ENCODE results near the gene REM2.

Gene REM2, protein sequence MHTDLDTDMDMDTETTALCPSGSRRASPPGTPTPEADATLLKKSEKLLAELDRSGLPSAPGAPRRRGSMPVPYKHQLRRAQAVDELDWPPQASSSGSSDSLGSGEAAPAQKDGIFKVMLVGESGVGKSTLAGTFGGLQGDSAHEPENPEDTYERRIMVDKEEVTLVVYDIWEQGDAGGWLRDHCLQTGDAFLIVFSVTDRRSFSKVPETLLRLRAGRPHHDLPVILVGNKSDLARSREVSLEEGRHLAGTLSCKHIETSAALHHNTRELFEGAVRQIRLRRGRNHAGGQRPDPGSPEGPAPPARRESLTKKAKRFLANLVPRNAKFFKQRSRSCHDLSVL

DNA sequence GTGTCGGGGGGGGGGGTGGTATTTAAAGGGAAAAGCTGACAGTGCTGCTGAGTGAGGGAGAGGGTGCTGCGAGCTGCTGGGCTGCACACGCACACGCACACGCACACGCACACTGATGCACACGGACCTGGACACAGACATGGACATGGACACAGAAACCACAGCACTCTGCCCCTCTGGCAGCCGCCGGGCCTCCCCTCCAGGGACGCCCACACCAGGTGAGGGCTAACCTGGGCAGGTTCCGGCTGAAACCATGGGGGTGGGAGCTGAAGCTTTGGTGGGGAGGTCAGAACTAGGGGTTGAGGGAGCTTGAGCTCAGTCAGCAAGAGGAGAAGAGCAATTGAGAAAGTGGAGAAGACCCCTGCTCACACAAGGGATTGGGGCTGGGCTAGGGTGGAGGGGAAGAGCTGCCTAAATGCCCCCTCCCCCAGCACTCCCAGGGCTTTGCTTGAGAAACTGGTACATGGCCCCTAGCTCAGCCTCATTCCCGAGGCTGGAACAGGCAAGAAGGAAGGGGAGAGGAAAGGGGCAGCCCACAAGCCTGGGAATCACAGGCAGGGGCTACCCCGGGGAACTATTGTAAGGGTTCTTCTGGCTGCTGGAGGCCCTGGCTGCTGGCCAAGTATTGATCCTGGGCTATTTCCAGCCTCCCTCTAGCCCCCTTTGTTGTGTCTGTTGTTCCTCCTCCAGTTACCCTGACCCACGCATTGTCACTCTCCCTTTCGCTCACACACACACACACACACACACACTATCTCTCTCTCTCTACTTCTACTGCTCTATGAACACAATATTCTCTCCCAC lies at the start of gene REM2:
Gene REM2 (plus strand): TSS at position 50 of the 804 bp plus-strand sequence. CDS start 66 bp downstream, at position 116.
- in situ Hi-C loops (cut with HindIII; ENCODE audit: low sequenced_read_pairs), result no loop called here

DNA sequence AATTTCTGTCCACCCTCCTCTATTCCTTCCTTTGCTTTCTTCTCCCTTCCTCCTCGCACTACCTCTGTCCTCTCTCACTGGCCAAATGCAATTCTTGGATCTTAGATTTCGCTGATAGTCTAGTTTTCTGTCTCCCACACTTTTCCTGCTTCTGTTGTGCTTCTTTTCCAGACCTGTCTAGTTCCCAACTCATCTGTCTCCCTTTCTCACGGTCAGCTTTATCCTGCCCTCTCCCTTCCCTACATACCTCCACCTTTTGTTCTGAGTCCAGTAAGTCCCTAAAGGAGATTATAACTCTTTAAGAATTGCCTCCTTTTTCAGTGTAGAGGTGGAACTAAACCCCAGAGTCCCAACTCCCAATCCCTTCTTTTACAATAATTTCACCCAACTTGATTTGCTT lies 47.5 kb upstream of the REM2 start:
- in situ Hi-C loops (cut with HindIII; ENCODE audit: low sequenced_read_pairs), result no loop called here

DNA sequence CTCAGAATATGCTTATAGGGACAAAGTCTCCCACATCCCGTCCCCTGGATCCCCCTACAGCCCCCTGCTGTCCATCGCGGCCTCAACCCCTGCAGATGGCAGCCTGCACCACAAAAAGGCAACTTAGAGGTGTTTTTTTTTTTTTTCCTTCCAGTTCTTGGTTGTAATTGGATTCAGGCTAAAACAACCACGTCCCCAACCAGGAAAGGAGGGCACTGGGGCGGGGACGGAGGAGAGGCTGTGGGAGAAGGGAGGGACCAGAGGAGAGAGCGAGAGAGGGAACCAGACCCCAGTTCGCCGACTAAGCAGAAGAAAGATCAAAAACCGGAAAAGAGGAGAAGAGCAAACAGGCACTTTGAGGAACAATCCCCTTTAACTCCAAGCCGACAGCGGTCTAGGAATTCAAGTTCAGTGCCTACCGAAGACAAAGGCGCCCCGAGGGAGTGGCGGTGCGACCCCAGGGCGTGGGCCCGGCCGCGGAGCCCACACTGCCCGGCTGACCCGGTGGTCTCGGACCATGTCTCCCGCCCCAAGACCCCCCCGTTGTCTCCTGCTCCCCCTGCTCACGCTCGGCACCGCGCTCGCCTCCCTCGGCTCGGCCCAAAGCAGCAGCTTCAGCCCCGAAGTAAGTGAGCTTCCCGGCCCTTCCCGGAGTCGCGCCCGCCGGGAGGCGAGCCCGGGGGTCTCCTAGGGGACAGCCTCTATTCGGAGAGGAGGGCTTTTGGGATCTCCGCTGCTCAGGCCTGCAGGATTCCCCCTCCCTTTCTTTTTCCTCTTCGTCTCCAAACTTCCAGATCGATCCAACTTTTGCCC lies 46.5 kb upstream of the REM2 start, which contains the start of gene MMP14:
Gene MMP14 (plus strand): TSS at position 285 of the 813 bp plus-strand sequence. CDS start 233 bp downstream, at position 518.
- in situ Hi-C loops (cut with HindIII; ENCODE audit: low sequenced_read_pairs), result no loop called here

DNA sequence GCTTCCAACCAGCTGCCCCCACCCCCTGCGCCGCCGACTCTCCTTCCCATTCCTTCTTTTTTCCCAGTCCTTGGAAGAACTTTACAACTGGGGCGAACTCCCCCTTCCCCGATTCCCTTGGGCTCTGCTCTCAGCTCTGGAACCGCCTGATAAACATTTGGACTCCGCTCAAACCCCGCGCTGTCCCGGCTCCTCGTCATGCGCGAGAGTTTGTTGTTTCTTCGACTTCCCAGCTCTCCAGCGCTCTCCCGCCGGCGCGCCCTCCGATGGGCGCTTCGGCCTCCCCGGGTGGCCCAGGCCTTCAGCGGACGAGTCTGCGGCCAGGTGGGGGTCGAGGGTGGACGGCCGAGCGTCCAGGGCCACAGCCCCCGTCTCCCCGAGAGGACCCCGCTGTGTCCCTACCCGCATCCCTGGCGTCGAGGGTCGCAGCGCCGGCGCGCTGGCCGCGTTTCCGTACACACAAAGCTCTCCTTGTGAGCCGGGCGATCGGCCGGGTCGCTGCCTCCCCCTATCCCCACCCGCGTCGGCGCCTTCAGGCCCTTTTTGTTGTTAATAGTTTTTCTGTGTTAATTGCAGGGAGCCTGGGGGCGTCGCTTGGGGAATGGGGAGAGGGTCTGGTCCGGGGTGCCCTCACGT lies 45.8 kb upstream of the REM2 start:
- in situ Hi-C loops (cut with HindIII; ENCODE audit: low sequenced_read_pairs), result no loop called here

DNA sequence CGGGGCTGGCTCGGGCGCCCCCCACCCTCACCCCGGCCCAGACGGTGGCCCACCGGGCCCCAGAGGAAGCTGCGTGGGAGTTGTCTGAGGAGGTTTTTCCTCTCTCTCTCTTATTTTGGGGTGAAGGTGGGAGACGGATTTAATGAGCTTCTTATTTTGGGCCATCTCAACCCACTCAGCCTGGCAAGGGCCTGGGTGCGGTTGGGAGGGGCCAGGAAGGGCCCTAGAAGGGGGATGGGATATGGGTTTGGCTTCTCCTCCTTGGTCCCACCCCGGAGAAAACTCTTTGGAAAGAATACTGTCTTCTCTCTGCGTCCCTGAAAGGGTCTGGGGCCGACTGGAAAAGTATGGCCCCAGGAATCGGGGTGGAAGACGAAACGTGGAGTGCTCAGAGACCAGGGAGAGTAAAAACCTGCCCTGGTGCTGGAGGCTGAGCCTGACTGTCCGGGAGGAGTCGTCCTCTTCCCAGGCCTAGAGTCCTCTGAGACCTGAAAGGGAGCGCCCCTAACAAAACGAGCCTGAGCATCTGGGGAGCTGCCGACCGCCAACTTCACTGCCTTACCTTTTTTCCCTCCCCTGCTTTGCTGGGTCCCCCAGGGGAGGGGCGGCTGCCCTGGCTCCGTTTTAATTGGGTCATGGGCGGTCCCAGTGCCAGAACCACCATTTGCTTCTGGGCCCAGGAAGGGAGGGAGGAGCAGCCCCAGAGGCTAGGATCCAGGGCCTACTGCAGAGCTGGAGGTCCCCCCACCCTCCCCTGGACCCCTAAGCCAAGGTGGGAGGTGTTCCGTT lies 45.1 kb upstream of the REM2 start:
- in situ Hi-C loops (cut with HindIII; ENCODE audit: low sequenced_read_pairs), result no loop called here

DNA sequence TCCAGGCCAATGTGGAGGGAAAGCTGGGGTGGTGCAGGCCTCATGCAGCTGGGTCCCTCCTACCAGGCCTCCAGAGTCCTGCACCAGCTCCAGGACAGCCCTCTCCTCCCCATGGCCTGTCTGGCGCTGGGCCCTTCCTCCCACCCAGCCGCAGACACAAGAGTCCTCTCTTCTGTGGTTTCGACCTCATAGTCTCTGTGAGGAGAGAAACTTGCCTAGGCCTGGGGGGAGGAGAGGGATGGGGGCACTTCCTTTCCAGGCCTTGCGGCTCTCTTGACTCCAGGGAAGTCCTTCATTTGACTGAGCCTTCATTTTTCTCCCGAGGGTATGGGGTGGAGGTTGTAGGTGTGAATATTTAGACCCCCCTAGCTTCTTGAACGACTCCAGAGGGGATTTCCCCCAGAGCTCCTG lies 44.4 kb upstream of the REM2 start:
- in situ Hi-C loops (cut with HindIII; ENCODE audit: low sequenced_read_pairs), result no loop called here

DNA sequence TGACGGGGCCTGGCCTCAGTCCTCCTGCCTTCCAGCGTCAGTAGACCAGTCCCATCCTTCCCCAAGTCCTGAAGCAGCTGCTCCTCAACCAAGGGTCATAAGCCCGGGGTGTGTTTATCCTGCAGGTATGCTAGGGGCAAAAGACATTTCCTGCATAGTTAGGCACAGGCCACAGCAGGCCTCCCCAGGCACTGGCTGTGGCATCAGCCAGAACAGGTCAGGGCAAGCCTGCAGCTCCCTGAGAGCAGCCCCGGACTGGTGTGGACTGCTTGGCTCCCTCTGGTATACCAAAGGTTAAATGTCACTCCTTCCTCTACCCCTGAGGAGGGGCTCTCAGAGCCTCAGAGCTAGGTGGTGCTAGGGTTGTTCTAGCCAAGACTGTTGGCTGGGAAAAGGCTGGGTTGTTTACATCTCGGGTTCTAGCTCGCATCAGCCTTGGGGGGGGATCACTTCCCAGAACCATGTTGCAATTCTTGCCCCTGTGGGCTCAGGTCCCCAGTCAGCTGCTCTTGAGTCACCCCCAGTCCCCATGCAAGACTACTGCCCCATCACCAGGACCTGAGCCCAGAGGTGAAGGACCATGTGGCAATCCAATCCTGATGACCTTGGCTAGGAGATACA lies 43.8 kb upstream of the REM2 start:
- in situ Hi-C loops (cut with HindIII; ENCODE audit: low sequenced_read_pairs), result no loop called here

DNA sequence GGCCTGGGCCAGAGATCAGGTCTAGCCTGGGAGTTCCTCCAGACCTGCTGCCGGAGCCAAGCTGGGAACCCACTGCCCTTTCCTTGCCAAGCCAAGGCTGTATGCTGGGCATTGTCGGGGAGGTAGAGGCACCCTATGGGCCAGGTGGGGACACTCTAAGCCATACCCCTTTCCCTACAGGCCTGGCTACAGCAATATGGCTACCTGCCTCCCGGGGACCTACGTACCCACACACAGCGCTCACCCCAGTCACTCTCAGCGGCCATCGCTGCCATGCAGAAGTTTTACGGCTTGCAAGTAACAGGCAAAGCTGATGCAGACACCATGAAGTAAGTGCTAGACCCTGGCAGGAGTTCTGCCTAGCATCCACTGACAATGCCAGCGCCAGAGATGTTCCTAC lies 41.7 kb upstream of the REM2 start:
- in situ Hi-C loops (cut with HindIII; ENCODE audit: low sequenced_read_pairs), result loop anchor here (10.0 kb wide), 1 partner anchor 53 kb away; no protein-coding TSS in a partner anchor

DNA sequence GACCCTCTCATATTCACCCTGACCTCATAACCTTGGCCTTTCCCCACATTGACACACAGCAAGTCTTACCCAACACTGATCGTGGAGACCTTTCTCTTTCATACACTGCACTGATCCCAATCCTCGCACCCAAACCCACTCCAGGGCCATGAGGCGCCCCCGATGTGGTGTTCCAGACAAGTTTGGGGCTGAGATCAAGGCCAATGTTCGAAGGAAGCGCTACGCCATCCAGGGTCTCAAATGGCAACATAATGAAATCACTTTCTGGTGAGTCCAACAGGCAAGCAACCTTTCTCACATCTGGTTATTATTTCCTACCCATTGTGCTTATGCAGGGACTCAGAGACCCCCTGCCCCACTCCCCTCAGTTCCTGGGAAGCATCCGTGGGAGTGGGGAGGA lies 41.3 kb upstream of the REM2 start:
- in situ Hi-C loops (cut with HindIII; ENCODE audit: low sequenced_read_pairs), result loop anchor here (10.0 kb wide), 1 partner anchor 53 kb away; no protein-coding TSS in a partner anchor

DNA sequence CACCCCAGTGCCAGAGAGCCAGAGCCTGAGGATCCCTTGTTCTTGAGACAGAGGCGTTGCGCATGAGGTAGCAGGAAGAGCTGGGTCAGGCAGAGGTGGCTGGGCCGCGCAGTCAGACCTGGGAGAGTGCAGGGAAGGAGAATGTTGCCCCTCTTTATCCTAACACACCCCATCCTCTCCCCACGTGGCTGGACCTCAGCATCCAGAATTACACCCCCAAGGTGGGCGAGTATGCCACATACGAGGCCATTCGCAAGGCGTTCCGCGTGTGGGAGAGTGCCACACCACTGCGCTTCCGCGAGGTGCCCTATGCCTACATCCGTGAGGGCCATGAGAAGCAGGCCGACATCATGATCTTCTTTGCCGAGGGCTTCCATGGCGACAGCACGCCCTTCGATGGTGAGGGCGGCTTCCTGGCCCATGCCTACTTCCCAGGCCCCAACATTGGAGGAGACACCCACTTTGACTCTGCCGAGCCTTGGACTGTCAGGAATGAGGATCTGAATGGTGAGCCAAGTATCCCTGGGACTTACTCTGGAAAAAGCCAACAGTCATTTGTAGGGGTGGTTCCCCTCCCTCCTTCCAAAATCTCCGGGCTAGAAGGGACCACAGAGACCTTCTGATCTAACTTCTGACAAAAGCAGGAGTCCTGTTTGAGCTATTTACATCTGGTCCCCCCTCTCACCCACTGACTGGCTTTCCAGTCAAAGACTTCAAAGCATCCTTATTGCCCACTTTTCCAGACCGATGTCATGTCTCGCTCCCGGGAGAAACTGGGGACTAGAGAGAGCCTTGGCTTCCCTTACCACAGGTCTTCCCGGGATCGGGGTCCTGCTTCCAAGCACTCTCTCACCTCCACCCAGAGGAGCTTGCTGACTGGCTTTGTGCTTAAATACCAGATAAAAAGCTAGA lies 40.6 kb upstream of the REM2 start:
- in situ Hi-C loops (cut with HindIII; ENCODE audit: low sequenced_read_pairs), result loop anchor here (10.0 kb wide), 1 partner anchor 52 kb away; no protein-coding TSS in a partner anchor

DNA sequence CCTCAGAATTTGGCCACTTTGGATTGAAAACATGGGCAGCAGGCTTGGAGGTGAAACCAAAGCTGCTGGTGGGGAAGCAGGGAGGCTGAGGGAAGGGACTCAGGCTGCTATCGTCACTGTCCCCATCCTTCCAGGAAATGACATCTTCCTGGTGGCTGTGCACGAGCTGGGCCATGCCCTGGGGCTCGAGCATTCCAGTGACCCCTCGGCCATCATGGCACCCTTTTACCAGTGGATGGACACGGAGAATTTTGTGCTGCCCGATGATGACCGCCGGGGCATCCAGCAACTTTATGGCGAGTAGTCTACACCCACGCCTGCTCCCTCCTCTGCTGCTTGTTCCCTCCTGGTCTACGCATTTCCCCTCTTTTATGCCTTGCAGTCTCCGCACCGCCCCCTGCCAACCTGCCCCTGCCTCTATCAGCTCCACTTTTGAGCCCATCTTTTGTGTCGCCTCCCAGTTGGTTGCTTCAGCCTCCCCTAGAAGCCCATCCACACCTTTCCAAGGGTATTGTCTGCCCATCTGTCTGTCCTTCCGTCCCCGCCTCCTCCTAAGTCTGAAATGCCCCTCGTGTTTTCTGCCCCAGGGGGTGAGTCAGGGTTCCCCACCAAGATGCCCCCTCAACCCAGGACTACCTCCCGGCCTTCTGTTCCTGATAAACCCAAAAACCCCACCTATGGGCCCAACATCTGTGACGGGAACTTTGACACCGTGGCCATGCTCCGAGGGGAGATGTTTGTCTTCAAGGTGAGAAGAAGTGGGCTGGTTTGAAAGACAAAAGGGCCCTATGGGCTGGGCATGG lies 39.7 kb upstream of the REM2 start:
- in situ Hi-C loops (cut with HindIII; ENCODE audit: low sequenced_read_pairs), result loop anchor here (10.0 kb wide), 1 partner anchor 51 kb away; no protein-coding TSS in a partner anchor

DNA sequence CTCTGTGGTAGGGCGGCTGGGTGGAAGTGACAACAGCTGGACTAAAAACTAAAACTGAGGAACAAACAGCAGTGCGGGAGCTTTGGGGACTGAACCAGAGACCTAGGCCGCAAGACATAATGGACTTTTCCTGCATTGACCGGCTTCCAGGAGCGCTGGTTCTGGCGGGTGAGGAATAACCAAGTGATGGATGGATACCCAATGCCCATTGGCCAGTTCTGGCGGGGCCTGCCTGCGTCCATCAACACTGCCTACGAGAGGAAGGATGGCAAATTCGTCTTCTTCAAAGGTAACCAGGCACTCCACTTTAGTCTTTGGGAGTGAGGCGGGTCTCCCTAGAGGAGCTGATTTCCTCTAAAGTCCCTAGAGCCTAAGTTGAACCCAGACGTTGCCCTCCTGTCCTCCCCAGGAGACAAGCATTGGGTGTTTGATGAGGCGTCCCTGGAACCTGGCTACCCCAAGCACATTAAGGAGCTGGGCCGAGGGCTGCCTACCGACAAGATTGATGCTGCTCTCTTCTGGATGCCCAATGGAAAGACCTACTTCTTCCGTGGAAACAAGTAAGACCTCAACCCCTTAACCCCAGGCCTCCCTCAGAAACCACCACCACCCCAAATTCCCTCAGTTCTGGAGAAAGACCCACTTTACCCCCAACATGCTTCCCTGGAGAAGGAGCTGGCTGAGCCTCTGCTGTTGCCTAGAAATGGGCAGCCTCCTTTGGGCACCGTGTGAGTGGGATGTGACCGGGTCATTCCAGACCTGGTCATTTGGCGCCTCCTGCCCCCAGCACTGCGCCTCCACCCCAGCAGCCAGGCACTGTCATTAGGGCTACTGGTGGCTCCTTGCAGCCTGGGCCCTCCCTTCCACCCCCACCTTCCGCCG lies 38.6 kb upstream of the REM2 start:
- in situ Hi-C loops (cut with HindIII; ENCODE audit: low sequenced_read_pairs), result loop anchor here (5.0 to 10.0 kb wide), 2 partner anchors 50 to 68 kb away; no protein-coding TSS in a partner anchor

DNA sequence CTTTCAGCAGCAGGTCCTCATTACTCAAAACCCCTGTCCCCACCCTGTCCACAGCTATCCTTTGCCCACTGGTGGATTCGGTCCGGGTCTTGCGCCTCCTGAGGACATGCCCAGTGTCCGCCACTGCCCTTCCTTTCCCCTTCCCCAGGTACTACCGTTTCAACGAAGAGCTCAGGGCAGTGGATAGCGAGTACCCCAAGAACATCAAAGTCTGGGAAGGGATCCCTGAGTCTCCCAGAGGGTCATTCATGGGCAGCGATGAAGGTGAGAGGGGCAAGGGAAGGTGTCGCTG lies 38.0 kb upstream of the REM2 start:
- in situ Hi-C loops (cut with HindIII; ENCODE audit: low sequenced_read_pairs), result loop anchor here (5.0 to 10.0 kb wide), 2 partner anchors 50 to 67 kb away; no protein-coding TSS in a partner anchor

DNA sequence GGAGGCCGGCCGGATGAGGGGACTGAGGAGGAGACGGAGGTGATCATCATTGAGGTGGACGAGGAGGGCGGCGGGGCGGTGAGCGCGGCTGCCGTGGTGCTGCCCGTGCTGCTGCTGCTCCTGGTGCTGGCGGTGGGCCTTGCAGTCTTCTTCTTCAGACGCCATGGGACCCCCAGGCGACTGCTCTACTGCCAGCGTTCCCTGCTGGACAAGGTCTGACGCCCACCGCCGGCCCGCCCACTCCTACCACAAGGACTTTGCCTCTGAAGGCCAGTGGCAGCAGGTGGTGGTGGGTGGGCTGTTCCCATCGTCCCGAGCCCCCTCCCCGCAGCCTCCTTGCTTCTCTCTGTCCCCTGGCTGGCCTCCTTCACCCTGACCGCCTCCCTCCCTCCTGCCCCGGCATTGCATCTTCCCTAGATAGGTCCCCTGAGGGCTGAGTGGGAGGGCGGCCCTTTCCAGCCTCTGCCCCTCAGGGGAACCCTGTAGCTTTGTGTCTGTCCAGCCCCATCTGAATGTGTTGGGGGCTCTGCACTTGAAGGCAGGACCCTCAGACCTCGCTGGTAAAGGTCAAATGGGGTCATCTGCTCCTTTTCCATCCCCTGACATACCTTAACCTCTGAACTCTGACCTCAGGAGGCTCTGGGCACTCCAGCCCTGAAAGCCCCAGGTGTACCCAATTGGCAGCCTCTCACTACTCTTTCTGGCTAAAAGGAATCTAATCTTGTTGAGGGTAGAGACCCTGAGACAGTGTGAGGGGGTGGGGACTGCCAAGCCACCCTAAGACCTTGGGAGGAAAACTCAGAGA lies 37.0 kb upstream of the REM2 start:
- in situ Hi-C loops (cut with HindIII; ENCODE audit: low sequenced_read_pairs), result loop anchor here (5.0 to 10.0 kb wide), 2 partner anchors 49 to 66 kb away; no protein-coding TSS in a partner anchor

DNA sequence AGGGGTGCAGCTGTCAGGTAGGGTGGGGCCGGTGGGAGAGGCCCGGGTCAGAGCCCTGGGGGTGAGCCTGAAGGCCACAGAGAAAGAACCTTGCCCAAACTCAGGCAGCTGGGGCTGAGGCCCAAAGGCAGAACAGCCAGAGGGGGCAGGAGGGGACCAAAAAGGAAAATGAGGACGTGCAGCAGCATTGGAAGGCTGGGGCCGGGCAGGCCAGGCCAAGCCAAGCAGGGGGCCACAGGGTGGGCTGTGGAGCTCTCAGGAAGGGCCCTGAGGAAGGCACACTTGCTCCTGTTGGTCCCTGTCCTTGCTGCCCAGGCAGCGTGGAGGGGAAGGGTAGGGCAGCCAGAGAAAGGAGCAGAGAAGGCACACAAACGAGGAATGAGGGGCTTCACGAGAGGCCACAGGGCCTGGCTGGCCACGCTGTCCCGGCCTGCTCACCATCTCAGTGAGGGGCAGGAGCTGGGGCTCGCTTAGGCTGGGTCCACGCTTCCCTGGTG lies 36.2 kb upstream of the REM2 start:
- in situ Hi-C loops (cut with HindIII; ENCODE audit: low sequenced_read_pairs), result loop anchor here (5.0 to 10.0 kb wide), 2 partner anchors 48 to 65 kb away; no protein-coding TSS in a partner anchor
